ENCODE results near the gene DMGDH. TPM values are rescaled to one million over a fixed set of nuclear protein-coding genes. Genes with fewer than 3 reads are reported as not detected.

Gene DMGDH
- total and polyA plus RNA-seq, 12 donors = 2.8 to 14.5 (median 8.3) TPM

DNA sequence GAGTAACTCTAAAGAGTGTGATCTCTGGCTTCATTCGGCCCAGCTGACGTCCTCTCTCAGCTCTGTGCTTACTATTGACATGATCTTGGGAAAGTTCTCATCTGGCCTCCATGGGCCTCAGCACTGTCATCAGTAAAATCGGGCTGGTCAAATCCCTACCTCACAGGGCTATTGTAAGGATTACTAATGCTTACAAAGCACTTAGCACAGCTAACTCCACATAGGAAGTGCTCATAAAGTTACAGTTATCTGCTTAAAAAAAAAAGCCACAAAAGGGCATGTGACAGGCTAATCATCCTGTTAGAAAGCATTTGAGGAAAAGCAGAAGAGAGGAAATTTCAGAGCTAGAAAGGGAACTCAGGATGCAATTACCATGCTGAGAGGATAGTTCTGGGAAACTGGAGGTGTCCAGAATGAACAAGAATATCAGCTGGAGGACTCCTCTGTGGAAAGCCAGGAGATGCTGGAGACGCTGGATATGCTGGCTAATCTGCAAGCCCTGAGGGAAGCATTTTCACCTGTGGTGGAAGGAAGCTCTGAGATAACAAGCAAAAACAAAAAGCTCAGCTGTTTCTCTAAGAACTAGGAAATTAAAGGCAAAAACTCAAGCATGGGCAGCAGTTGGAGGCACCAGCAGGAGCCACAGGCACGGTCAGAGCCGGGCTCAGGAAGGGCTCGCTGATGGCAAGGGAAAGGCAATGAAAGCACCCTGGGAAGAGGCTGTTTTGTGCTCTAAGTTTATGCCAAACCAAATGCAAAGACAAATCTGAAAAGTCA, 37.7 kb upstream of the DMGDH start:
- intact Hi-C loops (cut with DNase I) = no loop called here
- H3K4me3 ChIP-seq = no peak overlapping the region
- WGBS, 4 donors = 64 to 77% (median 71%) methylated on average over 7 of the region's 7 CpGs

DNA sequence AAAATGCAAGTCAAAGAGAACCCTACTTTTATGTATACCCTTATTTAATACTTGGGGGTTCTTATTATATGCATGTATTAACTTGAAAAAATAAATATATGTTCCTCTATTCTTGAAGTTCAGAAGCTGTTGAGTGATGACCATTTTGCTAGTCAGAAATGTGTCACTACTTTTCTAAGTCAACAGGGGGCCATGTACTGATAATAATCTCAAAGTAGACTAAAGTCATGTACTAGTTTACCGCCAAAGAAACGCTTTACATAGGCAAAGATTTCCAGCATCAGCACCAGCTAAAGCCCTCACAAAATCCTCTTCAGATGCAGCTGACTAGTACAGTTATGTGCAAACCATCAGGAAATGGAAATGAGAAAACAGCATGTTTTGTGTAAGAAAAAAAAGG, 36.4 kb upstream of the DMGDH start:
- TF ChIP-seq POLR2A (IDR thresholded peaks at IDR 0.05) = no peak
- TF ChIP-seq, protein P1, sequence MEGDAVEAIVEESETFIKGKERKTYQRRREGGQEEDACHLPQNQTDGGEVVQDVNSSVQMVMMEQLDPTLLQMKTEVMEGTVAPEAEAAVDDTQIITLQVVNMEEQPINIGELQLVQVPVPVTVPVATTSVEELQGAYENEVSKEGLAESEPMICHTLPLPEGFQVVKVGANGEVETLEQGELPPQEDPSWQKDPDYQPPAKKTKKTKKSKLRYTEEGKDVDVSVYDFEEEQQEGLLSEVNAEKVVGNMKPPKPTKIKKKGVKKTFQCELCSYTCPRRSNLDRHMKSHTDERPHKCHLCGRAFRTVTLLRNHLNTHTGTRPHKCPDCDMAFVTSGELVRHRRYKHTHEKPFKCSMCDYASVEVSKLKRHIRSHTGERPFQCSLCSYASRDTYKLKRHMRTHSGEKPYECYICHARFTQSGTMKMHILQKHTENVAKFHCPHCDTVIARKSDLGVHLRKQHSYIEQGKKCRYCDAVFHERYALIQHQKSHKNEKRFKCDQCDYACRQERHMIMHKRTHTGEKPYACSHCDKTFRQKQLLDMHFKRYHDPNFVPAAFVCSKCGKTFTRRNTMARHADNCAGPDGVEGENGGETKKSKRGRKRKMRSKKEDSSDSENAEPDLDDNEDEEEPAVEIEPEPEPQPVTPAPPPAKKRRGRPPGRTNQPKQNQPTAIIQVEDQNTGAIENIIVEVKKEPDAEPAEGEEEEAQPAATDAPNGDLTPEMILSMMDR (IDR thresholded peaks at IDR 0.05) = no peak
- Histone ChIP-seq H3K36me3 (replicated peaks in 1 of 2) (no peaks in the 10 kb centered on the region), H3K27me3 (peaks cover 16% of the 10 kb centered on the region), H3K9me3 (replicated peaks in 1 of 3) (no peaks in the 10 kb centered on the region), H3K4me1 (replicated peaks in 1 of 2) (no peaks in the 10 kb centered on the region), H3K27ac (no peak overlapping the region), H3K4me3 (no peak overlapping the region)
- DNase-seq = no peak
- 84 to 89% (median 87%) methylated on average over 2 of the region's 2 CpGs for WGBS, 4 donors
- intact Hi-C loops (cut with DNase I) = no loop called here

More for the DNA sequence above, 37.7 kb upstream of the DMGDH start:
- H3K36me3 ChIP-seq (replicated peaks in 1 of 2) = no peaks in the 10 kb centered on the region
- no peaks in the 10 kb centered on the region for H3K9me3 ChIP-seq (replicated peaks in 1 of 3)
- H3K4me1 ChIP-seq (replicated peaks in 1 of 2) = peaks cover 0 to 6% of the 10 kb centered on the region in 2 donors
- H3K27me3 ChIP-seq = peaks cover 30% of the 10 kb centered on the region
- TF ChIP-seq, protein P1 (IDR thresholded peaks at IDR 0.05) = no peak
- TF ChIP-seq POLR2A (IDR thresholded peaks at IDR 0.05) = no peak
- H3K27ac ChIP-seq = no peak overlapping the region
- DNase-seq = no peak

DNA sequence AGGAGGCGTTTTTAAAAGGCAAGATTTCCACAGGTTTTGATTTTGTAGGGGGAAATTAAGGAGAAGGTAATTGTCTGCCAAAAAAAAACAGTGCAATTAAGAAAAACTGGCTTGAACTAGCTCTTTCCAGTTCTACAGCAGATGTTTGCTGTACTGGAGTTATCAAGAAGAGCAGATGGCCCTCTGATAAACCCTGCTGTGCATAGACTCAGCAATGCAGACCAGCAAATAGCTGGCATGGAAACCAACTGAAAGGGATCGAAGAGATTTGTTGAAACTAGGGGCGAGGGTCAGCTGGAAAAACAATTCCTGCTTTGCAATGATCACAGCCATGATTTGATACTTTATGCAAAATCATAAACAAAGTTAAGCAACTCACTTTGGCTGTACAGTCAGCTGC, 24.3 kb upstream of the DMGDH start:
- no peaks in the 10 kb centered on the region for H3K9me3 ChIP-seq (replicated peaks in 1 of 3)
- WGBS, 4 donors = 55 to 70% (median 55%) methylated on average over 3 of the region's 3 CpGs
- intact Hi-C loops (cut with DNase I) = no loop called here
- no peak overlapping the region for H3K27ac ChIP-seq
- no peaks in the 10 kb centered on the region for H3K27me3 ChIP-seq
- DNase-seq = no peak
- no peak for TF ChIP-seq POLR2A (IDR thresholded peaks at IDR 0.05)
- TF ChIP-seq, protein P1 (IDR thresholded peaks at IDR 0.05) = no peak
- no peaks in the 10 kb centered on the region for H3K36me3 ChIP-seq (replicated peaks in 1 of 2)
- no peaks in the 10 kb centered on the region for H3K4me1 ChIP-seq (replicated peaks in 1 of 2)
- H3K4me3 ChIP-seq = no peak overlapping the region

DNA sequence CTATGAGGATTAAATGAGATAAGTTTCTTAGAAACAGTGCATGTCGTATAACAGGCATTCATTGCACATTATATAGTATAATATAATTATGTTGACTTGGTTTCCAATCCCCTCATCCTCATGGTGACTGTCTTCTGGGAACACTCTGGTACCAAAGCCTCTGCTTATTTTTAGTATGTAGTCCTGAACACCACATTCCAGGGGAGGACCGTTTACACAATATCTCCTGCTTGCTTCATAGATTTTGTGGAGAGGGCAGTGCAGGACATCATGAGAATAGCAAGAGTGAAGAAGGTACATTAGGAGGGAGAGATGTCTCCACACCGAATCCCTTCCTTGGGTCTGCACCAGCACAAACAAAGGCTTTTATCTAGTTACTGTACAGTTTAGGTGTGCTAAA, 21.6 kb upstream of the DMGDH start:
- Histone ChIP-seq H3K36me3 (replicated peaks in 1 of 2) (no peaks in the 10 kb centered on the region), H3K27me3 (no peaks in the 10 kb centered on the region), H3K4me3 (no peak overlapping the region), H3K4me1 (replicated peaks in 1 of 2) (no peaks in the 10 kb centered on the region), H3K9me3 (replicated peaks in 1 of 3) (no peaks in the 10 kb centered on the region), H3K27ac (no peak overlapping the region)
- intact Hi-C loops (cut with DNase I) = no loop called here
- no peak for DNase-seq
- TF ChIP-seq, protein P1 (IDR thresholded peaks at IDR 0.05) = no peak
- TF ChIP-seq POLR2A (IDR thresholded peaks at IDR 0.05) = no peak
- 55 to 75% (median 62%) methylated on average over 3 of the region's 3 CpGs for WGBS, 4 donors
